GM19455 (cell line): ENCODE results near the gene OR4E1.
"Not testable (repeated sequence)": the region's sequence is repeated elsewhere in the genome, so short reads cannot be mapped to it uniquely, and the experiment has no call there.

Source experiments
- ATAC-seq: cut with Tn5 transposase; IDR thresholded peaks from one replicate; pipeline ENCODE4 v1.9.1; 2021; ENCODE audit not compliant: unreplicated experiment

The OR4E1 gene

GRCh38 chr14:21654215-21654614 is 19.4 kb downstream of the OR4E1 start:
- ATAC-seq = no peak

- ATAC-seq = no peak
Observed at GRCh38 chr14:21653331-21653885, 20.2 kb downstream of the OR4E1 start, which contains the start of gene OR4E2. OR4E2 (plus strand) TSS chr14:21653835; CDS start chr14:21665083, 11,248 bp downstream.

- ATAC-seq = no peak
Observed at GRCh38 chr14:21652209-21652808, 21.3 kb downstream of the OR4E1 start.

GRCh38 chr14:21647380-21647779 is 26.2 kb downstream of the OR4E1 start:
- no peak for ATAC-seq

- no peak for ATAC-seq
Observed at GRCh38 chr14:21643407-21643806, 30.2 kb downstream of the OR4E1 start.

DNA sequence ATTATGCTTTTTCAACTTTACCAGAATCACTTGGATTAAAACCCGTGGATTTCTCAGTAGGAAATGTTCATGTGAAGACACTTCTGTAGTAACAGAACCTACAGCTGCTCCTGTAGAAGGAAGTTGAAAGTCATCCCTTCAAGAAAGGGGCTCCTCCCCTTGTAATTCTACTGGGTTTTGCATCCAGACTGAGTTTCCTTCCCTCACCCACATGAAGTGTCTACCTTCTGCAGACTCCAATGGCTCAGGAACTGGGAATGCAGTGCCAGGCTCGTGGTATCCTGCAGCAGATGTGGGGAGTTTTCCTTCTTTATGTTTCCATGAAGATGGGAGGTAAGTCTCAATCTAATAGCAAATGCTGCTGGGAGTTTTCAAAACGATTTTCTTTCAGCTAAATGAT is 30.9 kb downstream of the OR4E1 start:
- no peak for ATAC-seq

GRCh38 chr14:21634840-21635239 is 38.8 kb downstream of the OR4E1 start, which contains the start of gene OR10G2:
OR10G2 (minus strand) TSS chr14:21634940; CDS start chr14:21634842, 98 bp downstream.
- no peak for ATAC-seq

- ATAC-seq = no peak
Observed at GRCh38 chr14:21631084-21631483, 42.5 kb downstream of the OR4E1 start.

- not testable (repeated sequence) for ATAC-seq
Observed at GRCh38 chr14:21630503-21630902, 43.1 kb downstream of the OR4E1 start.

DNA sequence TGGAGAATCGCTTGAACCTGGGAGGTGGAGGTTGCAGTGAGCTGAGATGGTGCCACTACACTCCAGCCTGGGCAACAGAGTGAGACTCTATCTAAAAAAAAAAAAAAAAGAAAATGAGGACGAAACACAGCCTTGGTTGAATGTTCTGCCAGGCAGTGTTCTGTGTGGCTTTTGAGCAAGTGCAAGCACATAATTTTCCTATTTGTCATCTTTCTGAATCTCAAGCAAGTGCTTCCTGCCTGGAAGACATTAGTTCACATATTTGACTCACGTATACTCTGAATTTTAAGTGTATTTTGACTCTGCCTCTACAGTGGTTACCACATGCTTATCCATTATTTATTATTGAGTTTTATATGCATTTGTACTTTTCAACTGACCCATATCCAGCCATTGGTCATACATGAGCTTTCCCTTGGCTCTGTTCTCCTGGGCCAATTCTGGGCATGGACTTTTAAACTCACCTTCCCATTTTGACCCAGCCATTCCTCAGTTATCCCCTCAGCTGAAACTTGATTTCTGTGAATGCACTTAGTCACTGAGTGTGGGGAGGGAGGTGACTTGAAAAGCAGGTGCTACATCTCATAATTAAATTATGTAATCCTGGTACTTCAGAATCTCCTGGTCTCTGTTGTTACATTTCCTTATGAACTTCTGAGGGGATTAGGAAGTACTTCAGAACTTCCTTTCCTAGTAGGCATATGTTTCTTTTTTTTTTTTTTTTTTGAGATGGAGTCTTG is 47.0 kb downstream of the OR4E1 start:
- no peak for ATAC-seq
